Measurements from ENCODE around the gene SNCG. TPM values are rescaled to one million over a fixed set of nuclear protein-coding genes. Genes with fewer than 3 reads are reported as not detected.

The SNCG gene
- 1 to 10 TPM; 2.6 to 4.5 (median 3.3) TPM for total RNA-seq (2021; fragmentation: NEBNext Ultra II Directional; extraction: Animal tissue kit (Norgen Biotek cat#: 25700))
- long read RNA-seq, partial matches to known transcripts = 1 of 1 reads
- long read RNA-seq, other reads (novel, unspliced or antisense) = 0 of 1 reads

DNA sequence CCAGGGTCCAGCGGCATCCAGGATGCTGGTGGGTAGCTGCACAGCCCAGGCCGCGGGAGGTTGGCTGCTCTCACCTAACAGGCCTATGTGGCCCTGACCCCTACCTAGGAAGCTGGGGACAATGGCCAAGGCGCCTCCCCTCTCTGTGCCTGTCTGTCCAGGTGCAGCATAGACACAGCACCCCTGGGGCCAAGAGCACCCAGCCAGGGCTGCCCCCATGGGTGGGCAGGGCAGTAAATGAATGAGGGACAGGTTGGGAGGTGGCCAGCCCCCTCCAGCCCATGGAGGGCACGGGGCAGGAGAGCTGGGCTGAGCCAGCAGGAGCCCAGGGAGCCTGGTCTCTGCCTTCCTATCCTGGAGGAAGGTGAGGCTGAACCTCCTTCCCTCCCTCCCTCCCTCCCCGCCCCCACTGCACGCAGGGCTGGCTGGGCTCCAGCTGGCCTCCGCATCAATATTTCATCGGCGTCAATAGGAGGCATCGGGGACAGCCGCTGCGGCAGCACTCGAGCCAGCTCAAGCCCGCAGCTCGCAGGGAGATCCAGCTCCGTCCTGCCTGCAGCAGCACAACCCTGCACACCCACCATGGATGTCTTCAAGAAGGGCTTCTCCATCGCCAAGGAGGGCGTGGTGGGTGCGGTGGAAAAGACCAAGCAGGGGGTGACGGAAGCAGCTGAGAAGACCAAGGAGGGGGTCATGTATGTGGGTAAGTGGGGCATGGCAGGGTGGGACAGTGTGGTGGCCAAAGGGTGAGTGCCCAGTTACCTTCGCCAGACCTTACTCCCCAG is at the start of gene SNCG:
Gene SNCG, plus strand, starts transcription at position 484 of the 785 bp plus-strand sequence. Its CDS starts 99 bp downstream, at position 583.
- DNase-seq = no peak
- Mint-ChIP-seq H3K4me3 (peak within 1 kb of the TSS; percentile 50), H3K27ac (peak within 1 kb of the TSS; percentile 92), H3K27me3 (ENCODE audit: insufficient read depth) (no peaks in the 10 kb centered on the region; the same call in 1 of the 2 replicates), H3K9me3 (no peaks in the 10 kb centered on the region), H3K4me1 (ENCODE audit: low read depth) (peaks cover 45% of the 10 kb centered on the region), H3K36me3 (ENCODE audit: low read depth) (no peaks in the 10 kb centered on the region)
- TF ChIP-seq, protein P1, sequence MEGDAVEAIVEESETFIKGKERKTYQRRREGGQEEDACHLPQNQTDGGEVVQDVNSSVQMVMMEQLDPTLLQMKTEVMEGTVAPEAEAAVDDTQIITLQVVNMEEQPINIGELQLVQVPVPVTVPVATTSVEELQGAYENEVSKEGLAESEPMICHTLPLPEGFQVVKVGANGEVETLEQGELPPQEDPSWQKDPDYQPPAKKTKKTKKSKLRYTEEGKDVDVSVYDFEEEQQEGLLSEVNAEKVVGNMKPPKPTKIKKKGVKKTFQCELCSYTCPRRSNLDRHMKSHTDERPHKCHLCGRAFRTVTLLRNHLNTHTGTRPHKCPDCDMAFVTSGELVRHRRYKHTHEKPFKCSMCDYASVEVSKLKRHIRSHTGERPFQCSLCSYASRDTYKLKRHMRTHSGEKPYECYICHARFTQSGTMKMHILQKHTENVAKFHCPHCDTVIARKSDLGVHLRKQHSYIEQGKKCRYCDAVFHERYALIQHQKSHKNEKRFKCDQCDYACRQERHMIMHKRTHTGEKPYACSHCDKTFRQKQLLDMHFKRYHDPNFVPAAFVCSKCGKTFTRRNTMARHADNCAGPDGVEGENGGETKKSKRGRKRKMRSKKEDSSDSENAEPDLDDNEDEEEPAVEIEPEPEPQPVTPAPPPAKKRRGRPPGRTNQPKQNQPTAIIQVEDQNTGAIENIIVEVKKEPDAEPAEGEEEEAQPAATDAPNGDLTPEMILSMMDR (IDR thresholded peaks at IDR 0.05) = no peak

DNA sequence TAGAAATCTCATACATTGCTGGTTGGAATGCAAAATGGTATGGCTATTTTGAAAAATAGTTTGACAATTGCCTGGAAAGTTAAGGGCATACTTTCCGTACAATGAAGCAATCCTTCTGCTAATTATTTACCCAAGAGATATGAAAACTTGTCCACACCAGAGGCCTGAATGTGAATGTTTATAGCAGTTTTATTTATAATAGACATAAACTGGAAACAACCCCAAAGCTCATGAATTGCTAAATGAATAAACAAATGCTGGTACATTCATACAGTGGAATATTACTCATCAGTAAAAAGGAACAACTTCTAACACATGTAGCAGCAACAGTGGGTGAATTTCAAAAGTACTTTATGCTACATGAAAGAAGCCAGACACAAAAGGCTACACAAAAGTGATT is 43.7 kb upstream of the SNCG start:
- TF ChIP-seq, protein P1 (IDR thresholded peaks at IDR 0.05) = no peak
- Mint-ChIP-seq H3K27me3 (ENCODE audit: insufficient read depth) (peaks cover 5% of the 10 kb centered on the region; the same call in 1 of the 2 replicates), H3K4me3 (no peak overlapping the region), H3K27ac (no peak overlapping the region), H3K4me1 (ENCODE audit: low read depth) (peaks cover 11% of the 10 kb centered on the region), H3K9me3 (no peaks in the 10 kb centered on the region), H3K36me3 (ENCODE audit: low read depth) (peaks cover 30% of the 10 kb centered on the region)
- no peak for DNase-seq

DNA sequence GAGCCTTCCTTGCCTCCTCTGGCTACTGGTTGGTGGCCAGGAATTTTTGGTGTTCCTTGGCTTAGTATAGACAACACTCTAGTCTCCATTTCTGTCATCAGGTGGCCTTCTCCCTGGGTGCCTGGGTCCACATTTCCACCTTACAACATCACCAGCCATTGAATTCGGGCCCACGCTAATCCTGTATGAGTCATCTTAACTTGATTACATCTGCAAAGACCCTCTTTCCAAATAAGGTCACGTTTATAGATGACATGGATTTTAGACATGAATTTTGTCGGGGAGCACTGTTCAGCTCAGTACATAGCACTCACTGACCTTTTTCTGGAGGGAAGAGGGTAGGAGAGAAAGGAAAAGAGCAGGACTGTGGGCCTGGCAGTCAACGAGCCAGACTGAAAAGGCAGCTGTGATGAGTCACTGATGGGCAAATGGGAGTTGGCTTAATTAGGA is 40.4 kb upstream of the SNCG start:
- Mint-ChIP-seq H3K27me3 (ENCODE audit: insufficient read depth) (peaks cover 5% of the 10 kb centered on the region; the same call in 1 of the 2 replicates), H3K4me1 (ENCODE audit: low read depth) (peaks cover 11% of the 10 kb centered on the region), H3K4me3 (no peak overlapping the region), H3K27ac (peak overlapping the region; percentile 76), H3K36me3 (ENCODE audit: low read depth) (peaks cover 40% of the 10 kb centered on the region), H3K9me3 (no peaks in the 10 kb centered on the region)
- TF ChIP-seq, protein P1 (IDR thresholded peaks at IDR 0.05) = no peak
- peak; percentile 16 for DNase-seq

DNA sequence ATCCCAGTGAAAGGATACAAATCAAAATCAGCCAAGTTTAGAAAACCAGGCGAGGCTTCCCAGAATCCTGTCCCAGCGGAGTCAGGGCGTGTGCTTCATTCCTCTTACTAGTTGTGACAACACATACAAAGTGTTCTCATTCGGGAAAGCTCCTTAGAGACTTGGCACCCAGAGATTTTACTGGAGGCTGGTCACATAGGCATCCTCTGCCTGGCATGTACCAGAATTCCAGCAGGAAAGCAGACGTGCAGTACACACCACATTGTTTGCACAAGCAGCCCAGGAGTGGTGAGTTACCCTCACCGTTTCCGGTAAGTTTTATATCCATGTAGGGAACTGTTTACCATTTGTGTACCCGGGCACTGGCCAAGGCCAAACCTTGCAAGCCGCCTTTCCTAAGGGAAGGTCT is 35.8 kb upstream of the SNCG start:
- H3K9me3 Mint-ChIP-seq = no peaks in the 10 kb centered on the region
- no peak overlapping the region for H3K4me3 Mint-ChIP-seq
- no peaks in the 10 kb centered on the region; the same call in 1 of the 2 replicates for H3K27me3 Mint-ChIP-seq (ENCODE audit: insufficient read depth)
- no peak overlapping the region for H3K27ac Mint-ChIP-seq
- no peak for DNase-seq
- H3K4me1 Mint-ChIP-seq (ENCODE audit: low read depth) = peaks cover 9% of the 10 kb centered on the region
- H3K36me3 Mint-ChIP-seq (ENCODE audit: low read depth) = peaks cover 23% of the 10 kb centered on the region
- TF ChIP-seq, protein P1 (IDR thresholded peaks at IDR 0.05) = no peak

DNA sequence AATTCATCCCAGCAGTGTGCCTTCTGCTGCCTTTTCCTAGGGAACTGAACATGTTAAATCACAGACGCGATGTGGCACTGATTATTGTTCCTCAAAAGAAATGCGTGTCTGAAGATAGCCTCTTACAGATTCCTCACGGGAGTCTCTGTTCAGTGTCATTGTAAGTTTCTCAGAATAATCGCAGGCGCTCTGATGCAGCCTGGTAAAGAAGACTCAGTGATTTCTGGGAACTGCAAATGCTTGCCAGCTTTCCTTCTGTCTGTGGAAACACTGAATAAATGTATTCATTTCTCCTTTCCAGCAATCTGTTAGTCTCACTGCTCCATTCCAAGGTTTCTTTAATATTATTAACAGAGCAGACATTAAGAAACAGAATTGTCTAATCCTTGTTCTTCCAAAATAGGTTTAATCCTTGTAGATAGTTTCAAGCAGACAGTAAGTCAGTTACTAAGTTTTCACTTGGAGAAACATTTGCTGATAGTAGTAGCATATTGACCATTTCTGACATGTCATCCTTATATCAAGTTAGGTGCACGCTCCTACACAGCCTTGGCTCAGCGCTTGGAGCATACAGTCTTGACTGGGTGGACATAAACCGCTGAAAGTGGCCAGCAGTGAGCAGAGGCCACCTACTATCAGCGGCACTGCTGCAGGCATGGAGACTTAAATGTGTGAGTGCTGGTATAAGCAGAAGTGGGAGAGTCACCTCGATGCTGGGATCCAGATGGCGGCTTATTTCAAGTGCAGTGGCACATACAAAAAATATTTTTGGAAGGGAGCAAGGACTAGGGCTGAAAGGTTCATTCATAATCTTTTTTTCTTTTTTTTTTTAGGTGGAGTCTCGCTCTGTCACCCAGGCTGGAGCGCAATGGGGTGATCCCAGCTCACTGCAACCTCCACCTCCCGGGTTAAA is 28.7 kb upstream of the SNCG start:
- no peak overlapping the region; the same call in 1 of the 2 replicates for H3K27ac Mint-ChIP-seq
- H3K4me1 Mint-ChIP-seq (ENCODE audit: low read depth) = peaks cover 6% of the 10 kb centered on the region
- peaks cover 8% of the 10 kb centered on the region; the same call in 1 of the 2 replicates for H3K36me3 Mint-ChIP-seq (ENCODE audit: low read depth)
- no peak overlapping the region for H3K4me3 Mint-ChIP-seq
- DNase-seq = no peak
- H3K9me3 Mint-ChIP-seq = no peaks in the 10 kb centered on the region
- TF ChIP-seq, protein P1 (IDR thresholded peaks at IDR 0.05) = no peak
- H3K27me3 Mint-ChIP-seq (ENCODE audit: insufficient read depth) = no peaks in the 10 kb centered on the region; the same call in 1 of the 2 replicates

Measured in HFFc6 (cell line).